ENCODE data around the gene TARS1. TPM values are rescaled to one million over a fixed set of nuclear protein-coding genes. Genes with fewer than 3 reads are reported as not detected.

TARS1 gene
- polyA plus RNA-seq, 2 of the 4 experiments (the other 2 are of a cell fraction): 287 to 398 TPM

DNA sequence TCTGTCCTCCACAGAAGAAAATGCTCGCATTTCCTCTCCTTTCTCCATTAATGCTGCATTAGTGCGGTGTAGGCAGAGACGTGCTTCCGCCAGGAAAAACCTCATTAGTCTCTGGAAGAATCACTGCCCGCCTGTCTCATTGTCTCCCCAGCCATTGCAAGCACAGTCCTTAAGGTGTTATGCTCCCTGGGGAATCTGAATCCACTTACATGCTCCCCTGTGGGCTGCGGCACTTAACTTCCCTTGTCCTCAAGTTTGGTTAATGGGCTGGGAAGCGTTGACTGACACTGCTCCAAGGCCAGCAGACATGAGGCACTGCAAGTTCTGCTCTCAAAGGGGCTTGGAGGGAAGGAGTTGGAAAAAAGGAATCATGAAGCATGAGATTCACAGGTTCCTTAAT lies 41.6 kb downstream of the TARS1 start:
- H3K4me3 ChIP-seq: no peak overlapping the region
- H3K27ac ChIP-seq: no peak overlapping the region
- no peak overlapping the region for H3K4me2 ChIP-seq
- POLR2A ChIA-PET: no interaction called here
- TF ChIP-seq, protein P1, sequence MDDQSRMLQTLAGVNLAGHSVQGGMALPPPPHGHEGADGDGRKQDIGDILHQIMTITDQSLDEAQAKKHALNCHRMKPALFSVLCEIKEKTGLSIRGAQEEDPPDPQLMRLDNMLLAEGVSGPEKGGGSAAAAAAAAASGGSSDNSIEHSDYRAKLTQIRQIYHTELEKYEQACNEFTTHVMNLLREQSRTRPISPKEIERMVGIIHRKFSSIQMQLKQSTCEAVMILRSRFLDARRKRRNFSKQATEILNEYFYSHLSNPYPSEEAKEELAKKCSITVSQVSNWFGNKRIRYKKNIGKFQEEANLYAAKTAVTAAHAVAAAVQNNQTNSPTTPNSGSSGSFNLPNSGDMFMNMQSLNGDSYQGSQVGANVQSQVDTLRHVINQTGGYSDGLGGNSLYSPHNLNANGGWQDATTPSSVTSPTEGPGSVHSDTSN (IDR thresholded peaks at IDR 0.05): no peak
- no peak for TF ChIP-seq EHMT2 (IDR thresholded peaks at IDR 0.05; ENCODE audit: low read depth)
- TF ChIP-seq NR3C1 (IDR thresholded peaks at IDR 0.05): no peak
- no peak for DNase-seq (ENCODE audit: low read depth in 1 of 2, low spot score in 1 of 2)
- H3K4me1 ChIP-seq: no peaks in the 10 kb centered on the region
- ATAC-seq: no peak
- no peak for FAIRE-seq
- CTCF ChIA-PET: interaction anchor here (1.0 kb wide), 1 partner anchor 487 kb away, joined by 3 read pairs; no protein-coding TSS in a partner anchor
- WGBS (ENCODE audit: missing lambda C conversion rate): 92% methylated on average over 7 of the region's 7 CpGs
- no peaks in the 10 kb centered on the region for H3K9me3 ChIP-seq

- H3K27ac ChIP-seq: no peak overlapping the region
- H3K4me2 ChIP-seq: no peak overlapping the region
- DNase-seq (ENCODE audit: low read depth in 1 of 2, low spot score in 1 of 2): no peak
- FAIRE-seq: no peak
- 88% methylated on average over 3 of the region's 3 CpGs for WGBS (ENCODE audit: missing lambda C conversion rate)
- H3K4me1 ChIP-seq: no peaks in the 10 kb centered on the region
- no peaks in the 10 kb centered on the region for H3K9me3 ChIP-seq
- CTCF ChIA-PET: interaction anchor here (1.1 kb wide), 1 partner anchor 18 kb away, joined by 3 read pairs; no protein-coding TSS in a partner anchor
- ATAC-seq: no peak
- no peak overlapping the region for H3K4me3 ChIP-seq
- no peak for TF ChIP-seq HMGXB4 (CRISPR knock-in tag; IDR thresholded peaks at IDR 0.05; ENCODE audit: borderline replicate concordance)
- TF ChIP-seq CHD4 (IDR thresholded peaks at IDR 0.05; ENCODE audit: borderline replicate concordance): no peak
- POLR2A ChIA-PET: no interaction called here
These were observed 46.5 kb downstream of the TARS1 start for GRCh38 chr5:33487236-33487635.

DNA sequence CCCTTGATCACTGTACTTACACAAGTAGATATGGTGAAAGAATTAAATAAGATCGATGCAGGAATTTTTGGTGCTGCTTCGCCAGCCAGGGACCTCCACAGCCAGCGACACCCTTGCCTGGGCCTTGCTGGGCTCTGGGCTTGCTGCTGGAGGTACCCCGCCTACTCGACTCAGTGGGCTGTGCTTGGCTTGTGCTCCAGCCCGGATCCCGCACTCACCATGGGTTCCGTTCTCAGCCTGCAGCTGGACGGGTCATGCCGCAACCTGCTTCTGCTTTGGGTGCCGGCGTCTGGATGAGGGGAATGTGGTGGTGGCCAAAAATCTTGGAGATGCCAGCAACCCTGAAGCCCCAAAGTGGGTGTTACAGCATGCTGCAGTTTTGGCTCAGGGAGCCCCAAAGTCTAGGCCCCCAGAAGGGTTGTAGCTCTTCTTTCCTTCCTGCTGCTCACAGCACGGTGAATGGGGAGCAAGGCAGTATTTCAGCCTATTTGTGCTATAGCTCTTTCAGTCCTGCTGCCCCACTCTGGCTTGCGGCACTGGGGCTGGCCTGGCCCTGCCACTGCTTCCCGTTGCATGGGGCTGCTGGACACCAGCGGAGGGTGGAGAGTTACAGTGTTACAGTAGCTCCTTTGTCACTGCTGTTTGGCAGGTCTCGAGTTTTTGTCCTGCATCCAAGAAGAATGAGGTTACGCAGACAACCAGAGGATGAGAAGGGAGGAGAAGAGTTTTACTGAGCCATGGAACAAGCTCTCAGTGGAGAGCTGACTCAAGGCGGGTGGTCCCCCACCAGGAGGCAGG lies 48.0 kb downstream of the TARS1 start:
- Histone ChIP-seq H3K27ac (no peak overlapping the region), H3K4me1 (no peaks in the 10 kb centered on the region), H3K4me2 (no peak overlapping the region), H3K9me3 (no peaks in the 10 kb centered on the region), H3K4me3 (no peak overlapping the region)
- ChIA-PET CTCF (interaction anchor here (0.7 to 1.0 kb wide), 2 partner anchors 8 to 481 kb away, joined by 3 to 4 read pairs; no protein-coding TSS in a partner anchor), POLR2A (no interaction called here)
- TF ChIP-seq KDM5A (IDR thresholded peaks at IDR 0.05) (no peak), BHLHE40 (IDR thresholded peaks at IDR 0.05; ENCODE audit: low read depth, low read length) (no peak), GATA3 (IDR thresholded peaks at IDR 0.05; ENCODE audit: borderline replicate concordance) (no peak), CHD4 (IDR thresholded peaks at IDR 0.05; ENCODE audit: borderline replicate concordance) (no peak), POLR2AphosphoS2 (conservative IDR thresholded peaks at IDR 0.05; ENCODE audit: low read length) (no peak), ZC3H11A (IDR thresholded peaks at IDR 0.05) (no peak), HMGXB4 (CRISPR knock-in tag; IDR thresholded peaks at IDR 0.05; ENCODE audit: borderline replicate concordance) (no peak), ZFP36 (IDR thresholded peaks at IDR 0.05; ENCODE audit: borderline replicate concordance, partially characterized antibody) (no peak)
- TF ChIP-seq, protein P2, sequence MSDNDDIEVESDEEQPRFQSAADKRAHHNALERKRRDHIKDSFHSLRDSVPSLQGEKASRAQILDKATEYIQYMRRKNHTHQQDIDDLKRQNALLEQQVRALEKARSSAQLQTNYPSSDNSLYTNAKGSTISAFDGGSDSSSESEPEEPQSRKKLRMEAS (IDR thresholded peaks at IDR 0.05): no peak
- TF ChIP-seq, protein P3, sequence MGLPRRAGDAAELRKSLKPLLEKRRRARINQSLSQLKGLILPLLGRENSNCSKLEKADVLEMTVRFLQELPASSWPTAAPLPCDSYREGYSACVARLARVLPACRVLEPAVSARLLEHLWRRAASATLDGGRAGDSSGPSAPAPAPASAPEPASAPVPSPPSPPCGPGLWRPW (IDR thresholded peaks at IDR 0.05): no peak
- TF ChIP-seq, protein P4, sequence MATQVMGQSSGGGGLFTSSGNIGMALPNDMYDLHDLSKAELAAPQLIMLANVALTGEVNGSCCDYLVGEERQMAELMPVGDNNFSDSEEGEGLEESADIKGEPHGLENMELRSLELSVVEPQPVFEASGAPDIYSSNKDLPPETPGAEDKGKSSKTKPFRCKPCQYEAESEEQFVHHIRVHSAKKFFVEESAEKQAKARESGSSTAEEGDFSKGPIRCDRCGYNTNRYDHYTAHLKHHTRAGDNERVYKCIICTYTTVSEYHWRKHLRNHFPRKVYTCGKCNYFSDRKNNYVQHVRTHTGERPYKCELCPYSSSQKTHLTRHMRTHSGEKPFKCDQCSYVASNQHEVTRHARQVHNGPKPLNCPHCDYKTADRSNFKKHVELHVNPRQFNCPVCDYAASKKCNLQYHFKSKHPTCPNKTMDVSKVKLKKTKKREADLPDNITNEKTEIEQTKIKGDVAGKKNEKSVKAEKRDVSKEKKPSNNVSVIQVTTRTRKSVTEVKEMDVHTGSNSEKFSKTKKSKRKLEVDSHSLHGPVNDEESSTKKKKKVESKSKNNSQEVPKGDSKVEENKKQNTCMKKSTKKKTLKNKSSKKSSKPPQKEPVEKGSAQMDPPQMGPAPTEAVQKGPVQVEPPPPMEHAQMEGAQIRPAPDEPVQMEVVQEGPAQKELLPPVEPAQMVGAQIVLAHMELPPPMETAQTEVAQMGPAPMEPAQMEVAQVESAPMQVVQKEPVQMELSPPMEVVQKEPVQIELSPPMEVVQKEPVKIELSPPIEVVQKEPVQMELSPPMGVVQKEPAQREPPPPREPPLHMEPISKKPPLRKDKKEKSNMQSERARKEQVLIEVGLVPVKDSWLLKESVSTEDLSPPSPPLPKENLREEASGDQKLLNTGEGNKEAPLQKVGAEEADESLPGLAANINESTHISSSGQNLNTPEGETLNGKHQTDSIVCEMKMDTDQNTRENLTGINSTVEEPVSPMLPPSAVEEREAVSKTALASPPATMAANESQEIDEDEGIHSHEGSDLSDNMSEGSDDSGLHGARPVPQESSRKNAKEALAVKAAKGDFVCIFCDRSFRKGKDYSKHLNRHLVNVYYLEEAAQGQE (IDR thresholded peaks at IDR 0.05): no peak
- DNase-seq (ENCODE audit: low read depth in 1 of 2, low spot score in 1 of 2) (no peak), ATAC-seq (no peak), FAIRE-seq (no peak)
- 92% methylated on average over 15 of the region's 19 CpGs for WGBS (ENCODE audit: missing lambda C conversion rate)

Measured in A549 (cell line).